B cell (primary cell): Measurements from ENCODE around the gene IL15.
"Not testable (repeated sequence)": the region's sequence is repeated elsewhere in the genome, so short reads cannot be mapped to it uniquely, and the experiment has no call there.

Source experiments
- EZH2 ChIP-seq: IDR thresholded peaks from 2 replicates; pipeline ENCODE4 v1.6.1; 2012; ENCODE audit warnings: borderline replicate concordance, low read depth, mild to moderate bottlenecking, moderate library complexity, low read length; ENCODE audit not compliant: insufficient read depth, poor library complexity, severe bottlenecking
- TF ChIP-seq, protein P1 (sequence below): fragments of 200-600 bp; IDR thresholded peaks from one replicate; pipeline ENCODE4 v1.8.0; 2022; ENCODE audit warnings: antibody characterized with exemption, mild to moderate bottlenecking

GRCh38 chr4:141604683-141605082 is 31.7 kb upstream of the IL15 start:
- TF ChIP-seq, protein P1, sequence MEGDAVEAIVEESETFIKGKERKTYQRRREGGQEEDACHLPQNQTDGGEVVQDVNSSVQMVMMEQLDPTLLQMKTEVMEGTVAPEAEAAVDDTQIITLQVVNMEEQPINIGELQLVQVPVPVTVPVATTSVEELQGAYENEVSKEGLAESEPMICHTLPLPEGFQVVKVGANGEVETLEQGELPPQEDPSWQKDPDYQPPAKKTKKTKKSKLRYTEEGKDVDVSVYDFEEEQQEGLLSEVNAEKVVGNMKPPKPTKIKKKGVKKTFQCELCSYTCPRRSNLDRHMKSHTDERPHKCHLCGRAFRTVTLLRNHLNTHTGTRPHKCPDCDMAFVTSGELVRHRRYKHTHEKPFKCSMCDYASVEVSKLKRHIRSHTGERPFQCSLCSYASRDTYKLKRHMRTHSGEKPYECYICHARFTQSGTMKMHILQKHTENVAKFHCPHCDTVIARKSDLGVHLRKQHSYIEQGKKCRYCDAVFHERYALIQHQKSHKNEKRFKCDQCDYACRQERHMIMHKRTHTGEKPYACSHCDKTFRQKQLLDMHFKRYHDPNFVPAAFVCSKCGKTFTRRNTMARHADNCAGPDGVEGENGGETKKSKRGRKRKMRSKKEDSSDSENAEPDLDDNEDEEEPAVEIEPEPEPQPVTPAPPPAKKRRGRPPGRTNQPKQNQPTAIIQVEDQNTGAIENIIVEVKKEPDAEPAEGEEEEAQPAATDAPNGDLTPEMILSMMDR: not testable (repeated sequence)
- TF ChIP-seq EZH2: not testable (repeated sequence)
